Fibroblast of peridontal ligament (primary cell): ENCODE results near the gene DSCAM.
"Not testable (repeated sequence)": the region's sequence is repeated elsewhere in the genome, so short reads cannot be mapped to it uniquely, and the experiment has no call there.

Source experiments
- DNase-seq: peaks from one replicate; pipeline ENCODE4 v3.0.0-alpha.2; 2010; ENCODE audit errors: extremely low read depth

The DSCAM gene

GRCh38 chr21:40052276-40052675 lies 794.7 kb downstream of the DSCAM start:
- DNase-seq = no peak

GRCh38 chr21:40051801-40052200 lies 795.2 kb downstream of the DSCAM start:
- no peak for DNase-seq

GRCh38 chr21:40049931-40050290 lies 797.0 kb downstream of the DSCAM start:
- no peak for DNase-seq

- peak; percentile 8 for DNase-seq
Observed at GRCh38 chr21:40049031-40049930, 797.7 kb downstream of the DSCAM start.

GRCh38 chr21:40047993-40048730 lies 798.8 kb downstream of the DSCAM start:
- DNase-seq = no peak

GRCh38 chr21:40047211-40047610 lies 799.7 kb downstream of the DSCAM start:
- DNase-seq = no peak

- no peak for DNase-seq
Observed at GRCh38 chr21:40043866-40044265, 803.1 kb downstream of the DSCAM start.

GRCh38 chr21:40043423-40043822 lies 803.5 kb downstream of the DSCAM start:
- no peak for DNase-seq

GRCh38 chr21:40041446-40041845 lies 805.5 kb downstream of the DSCAM start:
- DNase-seq = no peak

- DNase-seq = not testable (repeated sequence)
Observed at GRCh38 chr21:40033156-40033782, 813.7 kb downstream of the DSCAM start.

GRCh38 chr21:40029888-40030287 lies 817.1 kb downstream of the DSCAM start:
- DNase-seq = no peak

GRCh38 chr21:40028393-40028792 lies 818.6 kb downstream of the DSCAM start:
- DNase-seq = not testable (repeated sequence)

GRCh38 chr21:40021558-40022351 lies 825.2 kb downstream of the DSCAM start:
- no peak for DNase-seq

GRCh38 chr21:40020651-40021050 lies 826.3 kb downstream of the DSCAM start:
- DNase-seq = no peak

GRCh38 chr21:40018871-40019475 lies 828.0 kb downstream of the DSCAM start:
- DNase-seq = no peak

GRCh38 chr21:40016667-40017066 lies 830.3 kb downstream of the DSCAM start:
- no peak for DNase-seq

- DNase-seq = no peak
Observed at GRCh38 chr21:40016234-40016633, 830.7 kb downstream of the DSCAM start.

- no peak for DNase-seq
Observed at GRCh38 chr21:40015818-40016217, 831.1 kb downstream of the DSCAM start.

GRCh38 chr21:40014394-40014793 lies 832.6 kb downstream of the DSCAM start:
- no peak for DNase-seq

- DNase-seq = no peak
Observed at GRCh38 chr21:40013001-40013735, 833.8 kb downstream of the DSCAM start.

- no peak for DNase-seq
Observed at GRCh38 chr21:40011371-40011770, 835.6 kb downstream of the DSCAM start.
